GM23248 (cell line): ENCODE data around the gene EPN2. TPM values are rescaled to one million over a fixed set of nuclear protein-coding genes. Genes with fewer than 3 reads are reported as not detected.

Experiments used
- DNase-seq: peaks from one replicate; pipeline ENCODE4 v3.0.0-alpha.2; 2015
- H2AFZ ChIP-seq: fragments of 200-600 bp; sonication (generic); 2 replicates; pipeline ENCODE4 v1.6.1; 2016; ENCODE audit warnings: antibody characterized with exemption
- H3F3A ChIP-seq: fragments of 200-600 bp; sonication (generic); 2 replicates; pipeline ENCODE4 v1.6.1; 2016; ENCODE audit warnings: mild to moderate bottlenecking, antibody characterized with exemption, mixed run types; ENCODE audit not compliant: insufficient read depth
- H3K27ac ChIP-seq: fragments of 200-600 bp; sonication (generic); 2 replicates; pipeline ENCODE4 v1.5.1; 2016; ENCODE audit warnings: mild to moderate bottlenecking
- H3K27me3 ChIP-seq: fragments of 200-600 bp; sonication (generic); replicated peaks from 2 replicates; pipeline ENCODE4 v1.6.1; 2016; ENCODE audit warnings: mild to moderate bottlenecking; ENCODE audit not compliant: insufficient read depth
- H3K36me3 ChIP-seq: fragments of 200-600 bp; sonication (generic); 2 replicates; pipeline ENCODE4 v1.6.1; 2016; ENCODE audit warnings: low read depth, mild to moderate bottlenecking
- H3K4me1 ChIP-seq: fragments of 200-600 bp; sonication (generic); 2 replicates; pipeline ENCODE4 v1.6.1; 2016; ENCODE audit warnings: mild to moderate bottlenecking; ENCODE audit not compliant: insufficient read depth
- H3K4me2 ChIP-seq: fragments of 200-600 bp; sonication (generic); one replicate; pipeline ENCODE4 v1.6.1; 2016; ENCODE audit warnings: mild to moderate bottlenecking; ENCODE audit not compliant: unreplicated experiment
- H3K4me3 ChIP-seq: fragments of 200-600 bp; sonication (generic); 2 replicates; pipeline ENCODE4 v1.5.1; 2016; ENCODE audit warnings: mild to moderate bottlenecking
- H3K79me2 ChIP-seq: fragments of 200-600 bp; sonication (generic); 2 replicates; pipeline ENCODE4 v1.6.1; 2016; ENCODE audit warnings: mild to moderate bottlenecking; ENCODE audit not compliant: insufficient read depth
- H3K9ac ChIP-seq: fragments of 200-600 bp; sonication (generic); 2 replicates; pipeline ENCODE4 v1.6.1; 2016; ENCODE audit warnings: mild to moderate bottlenecking
- H3K9me2 ChIP-seq: fragments of 200-600 bp; sonication (generic); 2 replicates; pipeline ENCODE4 v1.6.1; 2016; ENCODE audit warnings: mixed run types, mild to moderate bottlenecking, moderate library complexity; ENCODE audit not compliant: insufficient read depth
- H3K9me3 ChIP-seq: fragments of 200-600 bp; sonication (generic); one replicate; pipeline ENCODE4 v1.6.1; 2017; ENCODE audit warnings: low read depth
- H4K20me1 ChIP-seq: fragments of 200-600 bp; sonication (generic); 2 replicates; pipeline ENCODE4 v1.6.0; 2016; ENCODE audit not compliant: insufficient read depth
- EZH2 ChIP-seq: fragments of 200-600 bp; sonication (generic); IDR thresholded peaks from 2 replicates; pipeline ENCODE4 v1.6.1; 2018; ENCODE audit warnings: antibody characterized with exemption, mild to moderate bottlenecking; ENCODE audit not compliant: insufficient read depth, poor library complexity, severe bottlenecking
- EZH2phosphoT487 ChIP-seq: fragments of 200-600 bp; sonication (generic); IDR thresholded peaks from 2 replicates; pipeline ENCODE4 v1.6.1; 2018; ENCODE audit warnings: antibody characterized with exemption, moderate library complexity, mild to moderate bottlenecking, low read depth; ENCODE audit not compliant: insufficient read depth
- WGBS, 2 experiments: methylation state at CpG; one replicate each; pipeline ENCODE4 v1.1.6; 2015 to 2017; ENCODE audit warnings: low lambda C conversion rate in 2 of 2, low coverage in 1 of 2; ENCODE audit errors: missing lambda C conversion rate in 2 of 2; 5-methylcytosine and 5-hydroxymethylcytosine counted together
- in situ Hi-C: fragments of 300-500 bp; cut with MboI; formaldehyde crosslinking; loops from 2 replicates; pipeline ENCODE4 v1.15.0; 2020
- polyA plus RNA-seq: library from polyadenylated mRNA; unstranded; fragments of >200 nt; fragmentation: Nextera tagmentation; extraction: Ambion mirVana; gene quantifications from 2 replicates; pipeline ENCODE4 v1.2.1, GENCODE V29; 2016
- total RNA-seq: library from RNA; depleted of rRNA; stranded (reverse); fragments of >200 nt; shearing (Covaris generic); gene quantifications from 2 replicates; pipeline ENCODE4 v1.2.3, GENCODE V29; 2014

EPN2 gene
- total and polyA plus RNA-seq, 2 experiments from 2014 or later, result 25.3 to 54.0 TPM

- Histone ChIP-seq H4K20me1 (no peaks in the 10 kb centered on the region), H2AFZ (no peak overlapping the region), H3K4me3 (no peak overlapping the region), H3K27me3 (no peaks in the 10 kb centered on the region), H3K9me3 (no peaks in the 10 kb centered on the region), H3K9me2 (no peaks in the 10 kb centered on the region), H3K79me2 (peaks cover 57% of the 10 kb centered on the region; the same call in 1 of the 2 replicates), H3K36me3 (no peaks in the 10 kb centered on the region), H3K4me1 (0 out of 2 replicates have a peak, but pooled peaks cover under 1% of the 10 kb centered on the region), H3K27ac (no peak overlapping the region), H3K4me2 (no peak overlapping the region), H3K9ac (no peak overlapping the region), H3F3A (no peaks in the 10 kb centered on the region)
- WGBS, 2 experiments, result 75% methylated on average over 6 of the region's 6 CpGs
- TF ChIP-seq EZH2phosphoT487, result no peak
- no peak for TF ChIP-seq EZH2
- no peak for DNase-seq
- in situ Hi-C loops, result no loop called here
Observed at GRCh38 chr17:19298569-19299213, 61.5 kb downstream of the EPN2 start.

DNA sequence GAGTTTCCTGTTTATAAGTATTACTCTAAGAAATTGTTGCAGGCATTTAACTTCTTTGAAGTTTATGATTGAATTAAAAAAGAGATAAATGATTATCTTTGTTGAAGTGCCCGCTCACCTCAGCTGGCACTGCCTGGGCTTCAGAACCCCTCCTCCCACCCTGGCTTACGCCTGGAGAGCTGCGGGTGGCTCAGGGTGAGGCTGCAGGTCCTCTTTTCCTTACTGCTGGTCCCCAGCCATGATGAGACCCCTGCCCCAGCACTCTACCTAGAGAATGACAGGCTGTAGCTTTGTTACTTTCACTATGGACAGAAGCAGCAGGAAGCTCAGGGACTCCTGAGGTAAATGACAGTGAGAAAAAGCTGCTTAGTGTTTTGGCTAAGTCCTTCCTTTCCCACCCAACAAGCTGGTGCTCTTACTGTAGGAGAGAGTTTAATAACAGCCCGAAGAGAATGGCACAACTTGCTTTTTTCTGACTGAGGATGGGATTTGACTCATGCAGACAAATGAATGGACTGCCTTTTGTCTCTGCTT lies 62.1 kb downstream of the EPN2 start:
- no peaks in the 10 kb centered on the region for H3F3A ChIP-seq
- WGBS, 2 experiments, result 64 to 78% methylated on average over 4 of the region's 4 CpGs

DNA sequence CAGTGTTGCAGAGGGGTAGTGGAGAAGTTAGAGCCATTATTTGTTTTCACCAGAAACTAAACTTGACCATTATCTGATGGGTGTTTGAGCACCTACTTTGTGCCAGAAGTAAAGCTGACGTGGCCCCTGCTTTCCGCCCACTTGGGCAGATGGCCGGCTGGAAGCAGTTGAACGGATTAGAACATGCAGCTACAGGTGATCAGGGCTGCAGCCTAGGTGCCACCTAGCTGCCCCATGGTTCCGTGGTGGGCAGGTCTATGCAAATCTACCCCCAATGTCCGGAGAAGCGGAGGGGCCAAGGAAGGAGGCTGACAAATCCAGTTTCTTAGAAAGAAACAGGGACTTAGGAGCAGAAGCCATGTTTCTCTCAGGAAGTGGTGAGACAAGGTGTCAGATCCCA lies 62.7 kb downstream of the EPN2 start:
- H3K9me3 ChIP-seq, result no peaks in the 10 kb centered on the region

More for the DNA sequence above, 62.1 kb downstream of the EPN2 start:
- Histone ChIP-seq H3K4me2 (no peak overlapping the region), H3K4me1 (peaks cover 6% of the 10 kb centered on the region; the same call in 1 of the 2 replicates), H3K9ac (no peak overlapping the region), H3K9me3 (no peaks in the 10 kb centered on the region), H3K4me3 (no peak overlapping the region), H3K27me3 (no peaks in the 10 kb centered on the region), H3K27ac (no peak overlapping the region), H2AFZ (no peak overlapping the region), H3K79me2 (peaks cover 57% of the 10 kb centered on the region; the same call in 1 of the 2 replicates), H4K20me1 (no peaks in the 10 kb centered on the region), H3K9me2 (no peaks in the 10 kb centered on the region), H3K36me3 (no peaks in the 10 kb centered on the region)
- in situ Hi-C loops, result no loop called here
- TF ChIP-seq EZH2 (no peak), EZH2phosphoT487 (no peak)
- no peak for DNase-seq

DNA sequence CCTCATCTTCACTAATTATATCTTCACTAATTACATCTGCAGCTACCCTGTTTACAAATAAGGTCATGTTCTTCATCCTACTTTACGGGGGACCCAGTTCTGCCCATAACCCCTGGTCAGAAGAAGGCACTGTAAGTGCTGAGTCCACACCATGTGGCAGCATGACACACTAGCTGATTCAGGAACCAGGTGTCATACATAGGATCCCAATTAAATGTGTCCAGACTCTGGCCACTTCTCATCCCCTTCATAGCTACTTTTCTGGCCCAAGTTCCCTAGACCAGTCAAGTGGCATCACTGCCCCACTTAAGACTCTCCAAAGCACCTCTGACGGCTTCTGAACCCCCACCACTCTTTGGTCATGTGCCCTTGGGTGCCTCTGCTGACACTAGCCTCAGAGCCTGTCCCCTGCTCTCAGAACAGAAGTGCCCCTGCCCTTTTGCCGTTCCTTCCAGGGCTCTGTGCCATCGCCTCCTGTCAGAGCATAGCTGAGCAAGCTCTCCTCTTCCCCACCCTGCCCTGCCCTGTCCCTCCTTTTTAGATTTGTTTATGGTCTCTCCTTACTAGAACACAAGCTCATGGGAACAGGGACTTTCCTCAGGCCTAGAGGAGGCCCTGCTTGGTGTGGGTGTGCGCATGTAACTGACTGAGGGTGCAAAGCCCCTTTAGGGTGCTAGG lies 64.2 kb downstream of the EPN2 start:
- no peaks in the 10 kb centered on the region for H3K9me2 ChIP-seq
- peaks cover 55% of the 10 kb centered on the region for H3K79me2 ChIP-seq
- no peaks in the 10 kb centered on the region for H3K9me3 ChIP-seq
- H3K27me3 ChIP-seq, result no peaks in the 10 kb centered on the region
- no peaks in the 10 kb centered on the region for H3K36me3 ChIP-seq
- no peaks in the 10 kb centered on the region for H4K20me1 ChIP-seq
- TF ChIP-seq EZH2 (no peak), EZH2phosphoT487 (no peak)
- 73 to 77% methylated on average over 5 of the region's 5 CpGs for WGBS, 2 experiments
- H3K9ac ChIP-seq, result no peak overlapping the region
- peaks cover 7% of the 10 kb centered on the region; the same call in 1 of the 2 replicates for H3K4me1 ChIP-seq
- H3K4me3 ChIP-seq, result no peak overlapping the region
- no peak overlapping the region for H3K4me2 ChIP-seq
- DNase-seq, result no peak
- H3K27ac ChIP-seq, result no peak overlapping the region
- no peaks in the 10 kb centered on the region for H3F3A ChIP-seq
- in situ Hi-C loops, result no loop called here
- H2AFZ ChIP-seq, result no peak overlapping the region

More for the DNA sequence above, 62.7 kb downstream of the EPN2 start:
- 93 to 96% methylated on average over 7 of the region's 7 CpGs for WGBS, 2 experiments
- H3K27ac ChIP-seq, result no peak overlapping the region
- TF ChIP-seq EZH2, result no peak
- no peak for TF ChIP-seq EZH2phosphoT487
- H3F3A ChIP-seq, result no peaks in the 10 kb centered on the region
- in situ Hi-C loops, result no loop called here
- H3K4me3 ChIP-seq, result no peak overlapping the region
- no peaks in the 10 kb centered on the region for H3K27me3 ChIP-seq
- H3K79me2 ChIP-seq, result peaks cover 53% of the 10 kb centered on the region; the same call in 1 of the 2 replicates
- no peak overlapping the region for H2AFZ ChIP-seq
- H3K36me3 ChIP-seq, result no peaks in the 10 kb centered on the region
- H3K4me2 ChIP-seq, result no peak overlapping the region
- no peaks in the 10 kb centered on the region for H4K20me1 ChIP-seq
- no peak overlapping the region for H3K9ac ChIP-seq
- peaks cover 7% of the 10 kb centered on the region; the same call in 1 of the 2 replicates for H3K4me1 ChIP-seq
- no peak for DNase-seq
- no peaks in the 10 kb centered on the region for H3K9me2 ChIP-seq
